ENCODE measurements around the gene CAMTA1. TPM values are rescaled to one million over a fixed set of nuclear protein-coding genes. Genes with fewer than 3 reads are reported as not detected.

Gene CAMTA1
- total RNA-seq, 1 donor from 2014 or later, result 114 TPM

GRCh38 chr1:7219031-7219430 lies 433.8 kb downstream of the CAMTA1 start:
- intact Hi-C loops (cut with DNase I), result loop anchor here (10.0 kb wide), 1 partner anchor 324 kb away; no protein-coding TSS in a partner anchor
- DNase-seq (ENCODE audit: low spot score), result no peak

DNA sequence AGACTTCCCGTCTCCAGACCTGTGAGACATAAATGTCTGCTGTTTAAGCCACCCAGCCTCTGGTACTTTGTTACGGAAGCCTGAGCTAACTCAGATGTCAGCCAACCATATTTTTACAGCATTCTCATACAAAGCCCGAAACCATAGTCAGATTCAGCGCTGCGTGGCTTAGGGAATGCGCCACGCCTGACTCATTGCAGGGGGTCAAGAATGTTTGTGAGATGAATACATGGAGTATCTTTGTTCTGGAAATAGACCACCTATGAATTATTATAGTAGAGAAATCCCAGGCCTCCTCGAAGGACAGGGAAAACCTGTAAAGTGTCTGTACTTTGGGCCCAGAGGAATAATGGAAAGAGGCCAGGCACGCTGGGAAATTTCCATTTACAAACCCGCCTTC lies 434.8 kb downstream of the CAMTA1 start:
- DNase-seq (ENCODE audit: low spot score), result no peak
- intact Hi-C loops (cut with DNase I), result no loop called here

DNA sequence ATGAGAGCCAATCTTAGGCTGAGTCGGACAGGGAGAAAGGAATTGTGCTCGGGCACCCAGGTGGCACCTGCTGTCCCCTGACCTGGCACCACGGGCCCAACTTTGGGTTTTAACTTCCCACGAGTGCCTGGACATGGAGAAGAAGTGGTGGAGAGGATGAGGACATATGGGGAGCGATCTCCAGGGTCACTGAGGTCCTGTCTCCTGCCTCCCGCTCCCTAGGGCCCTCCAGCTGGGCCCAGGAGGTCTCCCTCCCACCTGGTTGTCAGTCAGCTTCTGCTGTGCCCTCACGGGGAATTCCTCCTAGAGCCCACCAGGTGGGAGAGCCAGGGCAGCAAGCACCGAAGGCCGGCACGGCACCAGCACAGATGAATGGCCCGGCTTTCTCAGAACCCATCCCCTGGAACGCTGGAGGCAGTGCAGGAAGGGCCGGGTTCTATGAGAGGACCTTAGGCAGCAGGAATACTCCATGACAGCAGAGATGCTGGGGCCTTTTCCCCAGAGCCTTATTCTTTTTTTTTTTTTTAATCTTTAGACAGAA lies 435.5 kb downstream of the CAMTA1 start:
- DNase-seq (ENCODE audit: low spot score), result no peak
- intact Hi-C loops (cut with DNase I), result no loop called here

DNA sequence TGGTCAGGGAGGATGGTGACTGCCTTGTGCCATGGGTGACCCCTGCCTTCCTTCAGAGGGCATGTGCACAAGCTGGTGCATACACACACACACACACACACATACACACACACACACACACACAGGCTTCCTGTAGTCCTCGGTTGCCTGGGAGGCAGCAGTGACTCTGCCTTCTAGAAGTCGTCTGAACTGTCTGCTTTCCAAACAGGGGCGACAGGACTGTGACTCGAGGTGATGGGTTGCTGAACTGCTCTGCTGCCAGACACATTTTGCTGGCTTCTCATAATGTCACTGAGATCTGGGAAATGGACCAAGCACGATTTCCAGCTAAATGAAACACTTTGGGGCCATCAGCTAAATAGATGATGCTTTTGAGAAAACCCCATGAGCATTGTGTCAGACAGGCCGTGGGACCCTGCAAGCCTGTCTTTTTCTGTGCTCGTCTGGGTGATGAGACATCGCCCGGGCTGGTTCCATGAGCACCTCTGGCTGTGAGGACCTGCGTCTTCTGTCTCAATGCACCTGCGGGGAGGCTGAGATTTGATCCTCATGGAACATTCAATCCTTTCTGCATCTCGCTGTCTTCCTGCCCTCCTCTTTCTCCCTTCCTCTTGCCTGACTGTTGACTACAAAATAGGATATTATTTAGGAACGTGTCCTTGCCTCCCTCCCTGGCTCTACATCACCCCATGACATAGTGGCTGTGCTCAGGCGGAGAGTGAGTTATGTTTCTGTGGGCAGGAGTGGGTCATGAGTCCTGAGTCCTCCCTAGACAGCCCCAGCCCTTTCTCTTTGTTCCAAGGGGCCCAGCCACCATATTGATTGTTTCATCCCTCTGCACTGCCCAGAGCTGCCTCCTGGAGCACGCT lies 436.8 kb downstream of the CAMTA1 start:
- DNase-seq (ENCODE audit: low spot score), result no peak
- intact Hi-C loops (cut with DNase I), result no loop called here

DNA sequence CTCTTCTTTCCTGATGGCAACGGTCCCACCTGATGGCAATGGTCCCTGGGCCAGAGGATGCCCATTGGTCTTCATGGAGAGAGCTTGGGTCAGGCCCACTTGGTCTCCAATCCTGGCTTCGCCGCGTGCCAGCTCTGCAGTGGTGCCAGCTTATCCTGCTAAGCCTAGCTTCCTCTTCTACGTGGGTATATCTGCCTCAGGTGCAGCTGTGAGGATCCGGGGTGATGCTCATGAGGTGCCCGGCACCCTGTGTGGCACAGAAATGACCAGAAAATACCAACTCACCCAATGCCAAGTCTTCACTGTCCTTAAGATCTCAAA lies 437.4 kb downstream of the CAMTA1 start:
- intact Hi-C loops (cut with DNase I), result no loop called here
- no peak for DNase-seq (ENCODE audit: low spot score)

GRCh38 chr1:7223334-7224080 lies 438.3 kb downstream of the CAMTA1 start:
- no peak for DNase-seq (ENCODE audit: low spot score)
- intact Hi-C loops (cut with DNase I), result loop anchor here (2.0 kb wide), 1 partner anchor 419 kb away; no protein-coding TSS in a partner anchor

GRCh38 chr1:7224081-7224534 lies 438.9 kb downstream of the CAMTA1 start:
- intact Hi-C loops (cut with DNase I), result loop anchor here (2.0 kb wide), 1 partner anchor 419 kb away; no protein-coding TSS in a partner anchor

GRCh38 chr1:7224644-7225043 lies 439.4 kb downstream of the CAMTA1 start:
- intact Hi-C loops (cut with DNase I), result loop anchor here (2.0 kb wide), 1 partner anchor 418 kb away; no protein-coding TSS in a partner anchor
- no peak for DNase-seq (ENCODE audit: low spot score)

More at GRCh38 chr1:7224081-7224534, 438.9 kb downstream of the CAMTA1 start:
- DNase-seq (ENCODE audit: low spot score), result no peak

- intact Hi-C loops (cut with DNase I), result loop anchor here (2.0 kb wide), 1 partner anchor 417 kb away; no protein-coding TSS in a partner anchor
- no peak for DNase-seq (ENCODE audit: low spot score)
Measured at GRCh38 chr1:7225711-7226505, 440.7 kb downstream of the CAMTA1 start.

GRCh38 chr1:7227654-7228053 lies 442.4 kb downstream of the CAMTA1 start:
- DNase-seq (ENCODE audit: low spot score), result no peak
- intact Hi-C loops (cut with DNase I), result no loop called here

GRCh38 chr1:7228252-7228961 lies 443.2 kb downstream of the CAMTA1 start:
- intact Hi-C loops (cut with DNase I), result no loop called here

GRCh38 chr1:7229186-7229585 lies 443.9 kb downstream of the CAMTA1 start:
- no peak for DNase-seq (ENCODE audit: low spot score)
- intact Hi-C loops (cut with DNase I), result no loop called here

More at GRCh38 chr1:7228252-7228961, 443.2 kb downstream of the CAMTA1 start:
- DNase-seq (ENCODE audit: low spot score), result no peak

DNA sequence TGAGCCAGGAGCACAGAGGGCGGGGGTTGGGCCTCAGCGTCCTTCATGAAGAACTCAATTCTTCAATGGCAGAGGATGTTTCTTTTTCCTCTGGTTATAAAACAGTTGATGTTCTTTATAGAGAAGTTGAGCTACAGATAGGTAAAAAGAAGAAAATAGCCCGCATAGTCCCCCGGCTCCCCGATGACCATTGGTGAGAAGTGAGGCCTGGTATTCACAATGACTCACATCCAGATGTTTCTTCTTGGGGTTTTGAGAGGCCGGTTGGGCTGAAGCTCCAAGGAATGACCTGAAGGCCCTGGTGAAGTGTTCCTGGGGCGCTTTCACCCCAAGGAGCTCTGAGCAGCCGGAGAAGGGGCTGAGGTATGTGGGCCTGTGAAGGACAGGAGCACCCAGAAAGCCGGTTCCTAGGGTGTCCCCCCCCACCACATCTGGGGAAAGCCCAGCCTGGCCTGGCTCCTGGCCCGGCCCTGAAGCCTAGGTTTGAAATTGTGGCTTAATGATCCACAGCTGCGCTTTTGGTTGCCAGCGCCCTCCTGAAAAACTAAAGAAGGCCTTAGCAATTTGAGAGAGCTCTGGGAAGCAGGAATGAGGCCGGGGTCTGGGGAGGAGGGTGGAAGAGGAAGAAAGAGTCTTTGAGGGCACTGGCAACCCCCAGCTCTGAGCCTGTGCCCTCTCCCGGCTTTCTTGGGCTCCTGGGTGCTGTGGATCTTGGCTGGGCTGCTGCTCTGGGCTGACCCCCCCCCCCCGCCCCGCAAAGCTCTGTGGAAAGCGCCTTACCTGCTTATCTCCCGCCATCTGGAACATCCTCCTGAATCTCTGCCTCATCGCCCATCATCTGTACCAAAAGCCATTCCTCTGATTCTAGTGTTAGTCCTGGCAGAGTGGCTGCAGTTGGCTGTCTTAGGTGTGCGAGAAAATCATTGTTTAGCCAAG lies 444.7 kb downstream of the CAMTA1 start:
- intact Hi-C loops (cut with DNase I), result no loop called here
- no peak for DNase-seq (ENCODE audit: low spot score)

DNA sequence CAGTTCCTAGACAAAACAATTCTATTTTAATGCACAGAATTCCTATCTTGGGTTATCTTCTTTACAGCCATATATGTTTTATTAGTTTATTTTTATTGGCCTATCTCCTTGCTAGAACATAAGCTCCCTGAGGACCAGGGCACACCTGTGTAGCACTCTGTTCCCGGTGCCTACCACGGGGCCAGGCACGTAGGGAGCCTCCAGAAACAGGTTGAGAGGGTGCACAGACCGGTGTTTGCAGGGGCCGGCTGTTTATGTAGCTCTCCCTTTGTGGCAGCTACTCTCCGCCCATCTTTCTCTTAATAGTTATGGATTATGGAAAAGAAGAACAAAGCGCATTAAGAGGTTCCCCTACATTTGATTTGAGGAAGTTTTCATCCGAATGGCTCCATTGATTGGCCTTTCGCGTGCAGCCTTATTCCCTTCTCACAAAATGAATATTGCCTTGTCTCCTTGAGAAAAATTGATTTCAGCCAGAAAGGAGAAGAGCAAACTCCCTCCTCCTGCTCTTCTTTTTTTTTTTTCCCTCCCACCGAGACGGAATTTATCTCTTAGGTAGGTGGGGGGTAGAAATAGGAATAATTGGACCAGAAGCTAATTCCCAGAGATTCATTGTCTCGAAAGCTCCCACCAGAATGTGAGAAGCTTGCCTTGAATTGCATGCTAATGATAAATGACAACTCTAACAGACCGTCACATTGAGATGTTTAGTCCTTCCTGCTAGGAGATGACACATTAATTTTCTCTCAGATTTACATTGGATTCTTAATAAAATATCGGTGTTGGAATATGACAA lies 447.4 kb downstream of the CAMTA1 start:
- intact Hi-C loops (cut with DNase I), result no loop called here
- no peak for DNase-seq (ENCODE audit: low spot score)

DNA sequence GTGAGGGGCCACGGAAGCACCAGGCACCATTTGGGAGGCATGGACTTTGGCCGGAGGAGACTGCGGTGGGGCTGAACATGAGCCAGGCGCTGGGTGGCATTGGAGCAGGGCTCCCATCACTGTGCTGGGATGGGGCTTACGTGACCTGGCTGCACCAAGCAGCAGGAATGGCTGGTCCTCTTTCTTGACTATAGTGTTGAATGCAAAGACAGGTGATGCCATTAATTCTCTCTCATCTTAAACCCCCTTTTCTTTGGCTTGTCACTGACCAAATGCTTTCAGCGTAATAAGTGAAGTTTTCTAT lies 447.9 kb downstream of the CAMTA1 start:
- no peak for DNase-seq (ENCODE audit: low spot score)
- intact Hi-C loops (cut with DNase I), result no loop called here

DNA sequence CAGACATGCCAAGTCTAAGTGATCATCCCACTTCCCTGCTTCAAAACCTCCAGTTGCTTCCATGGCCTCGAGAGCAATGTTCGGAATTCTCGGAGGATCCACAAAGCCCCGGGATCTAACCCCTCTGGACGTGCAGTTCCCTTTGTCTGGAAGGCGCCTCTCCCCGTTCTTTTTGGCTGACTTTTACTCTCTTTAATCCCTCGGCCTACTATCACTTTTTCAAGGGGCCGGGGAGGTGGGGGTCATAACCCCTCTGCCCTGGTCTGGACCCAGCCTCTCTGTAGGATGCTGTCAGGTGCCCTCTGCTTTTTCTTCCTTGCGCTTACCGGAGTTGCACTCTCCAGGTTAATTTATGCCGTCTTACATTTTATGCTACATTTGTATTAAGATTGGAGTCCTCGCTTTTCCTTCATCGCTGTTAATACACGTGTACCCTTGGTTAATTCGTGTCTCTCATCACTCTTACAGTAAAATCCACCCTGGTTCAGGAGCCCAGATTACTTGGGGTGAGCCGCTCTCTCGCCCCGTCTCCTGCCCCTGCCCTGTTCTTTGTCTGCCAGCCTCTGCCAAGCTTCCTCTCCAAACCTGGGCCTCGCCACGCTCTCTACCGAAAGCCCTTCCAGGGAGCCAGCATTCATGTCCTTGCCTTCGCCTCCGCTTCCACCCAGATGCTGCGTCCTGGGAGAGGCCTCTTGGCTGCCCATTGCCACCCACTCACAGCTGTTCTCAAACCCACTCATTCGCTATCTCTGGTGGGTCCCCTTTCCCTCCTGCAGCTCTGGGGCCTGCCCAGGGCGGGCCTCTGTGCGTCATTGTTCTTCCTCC lies 448.6 kb downstream of the CAMTA1 start:
- intact Hi-C loops (cut with DNase I), result no loop called here
- DNase-seq (ENCODE audit: low spot score), result no peak

- no peak for DNase-seq (ENCODE audit: low spot score)
- intact Hi-C loops (cut with DNase I), result no loop called here
Measured at GRCh38 chr1:7234471-7234755, 449.2 kb downstream of the CAMTA1 start.
